ENCODE measurements around the gene PAX6.

The PAX6 gene

DNA sequence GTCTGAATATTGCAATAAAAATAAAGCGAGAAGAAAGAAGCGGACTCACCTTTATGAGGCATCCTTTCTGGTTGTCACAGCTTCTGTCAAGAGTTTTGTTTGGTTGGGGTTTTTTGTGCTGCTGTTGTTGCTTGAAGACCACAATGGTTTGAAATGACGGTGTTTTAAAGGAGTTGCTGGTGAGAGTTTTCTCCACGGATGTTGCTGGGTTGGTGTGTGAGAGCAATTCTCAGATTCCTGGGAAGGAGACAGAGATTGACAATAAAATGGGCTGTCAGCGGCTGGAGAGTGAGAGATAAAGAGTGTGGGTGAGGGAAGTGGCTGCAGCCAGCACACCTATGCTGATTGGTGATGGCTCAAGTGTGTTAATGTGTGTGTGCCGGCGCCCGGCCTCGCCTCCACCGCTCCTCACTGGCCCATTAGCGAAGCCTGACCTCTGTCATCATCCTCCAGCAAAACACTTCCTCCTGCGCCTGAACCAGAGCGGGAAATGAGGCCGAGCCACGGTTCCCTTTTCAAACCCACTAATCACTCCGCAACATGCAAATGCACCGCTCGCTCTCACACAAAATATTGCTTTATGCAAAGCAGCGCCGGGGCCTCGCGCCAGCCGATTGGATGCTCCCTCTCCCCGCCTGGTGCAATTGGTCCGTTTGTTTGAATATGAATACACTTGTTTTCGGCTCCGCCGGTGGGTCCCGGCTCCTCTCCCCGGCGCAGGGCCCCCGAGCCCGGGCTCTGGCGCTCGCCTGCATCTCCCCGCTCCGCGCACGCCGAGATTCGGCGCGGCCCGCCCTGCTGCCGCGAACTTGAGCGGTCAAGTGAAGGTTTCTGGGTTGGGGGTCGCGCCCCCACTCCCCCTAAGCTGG lies at the start of gene PAX6:
PAX6 (minus strand) TSS at position 544 of the 869 bp plus-strand sequence. CDS start 4,911 bp downstream, outside the sequence.
- no peak for DNase-seq (ENCODE audit: low read depth, low spot score)

DNA sequence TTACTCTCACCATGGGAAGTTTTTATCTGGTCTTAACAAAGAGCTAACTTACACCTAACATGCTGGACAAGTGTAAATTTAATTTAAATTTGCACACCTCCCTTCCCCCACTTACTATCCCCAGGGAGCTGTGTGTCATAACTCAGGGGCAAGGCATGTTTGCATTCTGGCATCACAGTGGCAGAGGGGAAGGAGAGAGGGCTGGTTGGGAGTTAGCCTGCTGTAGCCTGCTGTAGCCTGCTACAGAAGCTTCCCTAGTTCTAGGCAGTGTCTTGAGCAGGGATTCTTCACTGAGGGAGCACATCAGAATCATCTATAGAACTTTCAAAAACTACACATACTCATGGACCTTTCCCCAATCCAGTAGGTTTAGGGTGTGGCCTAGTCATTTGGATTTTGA lies 49.3 kb upstream of the PAX6 start:
- no peak for DNase-seq (ENCODE audit: low read depth, low spot score)

DNA sequence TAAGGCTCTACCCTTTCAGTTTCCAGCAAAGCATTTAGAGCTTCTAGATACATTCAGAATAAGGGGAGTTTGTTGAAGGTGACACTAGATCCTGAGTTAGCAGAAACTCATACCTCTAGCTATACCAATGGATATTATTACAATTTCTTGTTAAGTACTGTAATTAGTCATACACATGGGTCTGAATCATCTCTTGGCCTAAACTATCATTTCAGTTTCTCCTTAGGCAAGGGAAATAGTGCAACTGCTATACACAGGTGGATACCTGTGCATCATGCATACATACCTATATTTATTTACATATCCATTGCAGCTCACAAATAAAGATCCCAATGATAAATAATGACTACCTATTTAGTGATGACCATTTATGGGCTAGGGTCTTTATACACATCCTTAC lies 45.1 kb upstream of the PAX6 start:
- no peak for DNase-seq (ENCODE audit: low read depth, low spot score)

DNA sequence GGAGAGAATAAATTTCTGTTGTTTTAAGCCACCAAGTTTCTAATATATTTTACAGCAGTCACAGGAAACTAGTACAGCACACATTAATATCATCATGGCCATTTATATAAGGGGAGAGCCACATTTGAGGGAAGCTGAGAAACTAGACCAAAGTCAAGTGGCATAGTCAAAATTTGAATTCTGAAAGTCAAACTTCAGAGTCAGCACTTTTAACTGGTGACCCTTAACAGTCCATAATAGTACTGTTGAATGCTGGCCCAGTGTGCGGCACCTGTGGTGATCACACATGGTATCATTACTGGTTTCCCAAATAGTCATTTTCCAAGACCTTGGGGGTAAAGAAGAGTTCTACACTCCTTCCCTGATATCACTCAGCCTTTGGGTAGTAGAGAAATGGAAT lies 44.3 kb upstream of the PAX6 start:
- DNase-seq (ENCODE audit: low read depth, low spot score): no peak

DNA sequence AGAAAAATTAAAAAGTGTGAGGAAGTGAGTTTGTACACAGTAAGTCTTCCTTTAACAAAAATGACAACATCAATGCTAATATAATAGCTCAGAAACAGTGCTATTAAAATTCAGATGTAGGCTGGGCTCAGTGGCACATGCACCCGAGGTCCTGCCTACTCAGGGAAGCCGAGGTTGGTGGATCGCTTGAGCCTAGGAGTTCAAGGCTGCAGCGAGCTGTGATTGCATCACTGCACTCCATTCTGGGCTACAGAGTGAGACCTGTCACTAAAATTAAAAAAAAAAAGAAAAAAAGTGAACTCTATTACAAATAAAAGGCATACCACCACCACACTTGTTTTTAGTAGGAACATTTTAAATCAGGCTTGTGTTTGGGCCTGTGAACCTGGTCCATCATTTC lies 39.2 kb upstream of the PAX6 start:
- DNase-seq (ENCODE audit: low read depth, low spot score): no peak

DNA sequence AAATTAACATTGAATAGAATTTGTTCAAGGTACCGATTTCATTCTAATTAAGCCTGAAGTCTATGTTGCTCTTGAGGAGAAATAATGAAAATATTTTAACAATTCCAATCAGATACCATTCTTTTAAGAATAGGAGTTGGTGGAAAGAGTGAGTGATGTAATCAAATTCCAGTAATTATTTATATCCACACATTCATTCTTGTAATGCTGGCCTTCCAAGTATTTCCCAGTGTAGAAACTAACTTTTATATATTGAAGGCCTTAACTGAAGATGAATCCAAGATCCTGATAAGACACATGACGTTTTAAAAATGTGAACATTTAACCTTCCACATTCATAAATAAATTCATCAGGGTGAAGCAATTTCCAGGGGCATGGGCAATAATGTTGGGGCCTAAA lies 36.6 kb upstream of the PAX6 start:
- DNase-seq (ENCODE audit: low read depth, low spot score): no peak

DNA sequence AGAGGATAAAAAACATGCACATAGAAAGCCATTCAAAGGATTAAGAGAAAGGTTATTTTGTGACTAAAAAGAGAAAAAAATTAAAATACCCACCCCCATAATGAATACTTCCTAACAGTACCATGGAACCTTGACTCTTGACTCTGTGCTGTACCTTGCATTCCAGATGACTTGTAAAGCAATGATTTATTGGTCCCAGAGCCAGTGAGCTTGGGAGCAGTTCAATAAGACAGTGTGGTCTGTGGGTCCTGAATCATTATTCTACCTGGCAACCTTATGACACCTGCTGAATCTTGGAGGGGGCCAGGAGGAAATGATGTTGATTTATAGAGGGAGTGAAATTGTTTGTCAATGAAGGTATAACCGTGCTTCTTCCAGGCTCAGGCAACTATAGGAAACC lies 34.2 kb upstream of the PAX6 start:
- no peak for DNase-seq (ENCODE audit: low read depth, low spot score)

DNA sequence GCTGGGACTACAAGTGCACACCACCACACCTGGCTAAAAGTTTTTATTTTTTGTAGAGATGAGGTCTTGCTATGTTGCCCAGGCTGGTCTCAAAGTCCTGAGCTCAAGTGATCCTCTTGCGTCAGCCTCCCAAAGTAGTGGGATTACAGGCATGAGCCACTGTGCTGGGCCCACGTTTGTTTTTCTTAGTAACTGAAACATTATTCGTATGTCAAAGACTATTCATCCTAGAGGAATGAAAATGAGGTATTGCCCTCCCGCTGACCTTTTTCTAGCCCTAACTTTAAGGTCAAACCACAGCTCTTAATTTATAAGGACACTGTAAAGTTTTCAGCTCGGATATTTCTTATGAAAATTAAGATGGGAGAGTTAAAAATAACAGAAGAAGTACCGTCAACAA lies 33.2 kb upstream of the PAX6 start:
- no peak for DNase-seq (ENCODE audit: low read depth, low spot score)

DNA sequence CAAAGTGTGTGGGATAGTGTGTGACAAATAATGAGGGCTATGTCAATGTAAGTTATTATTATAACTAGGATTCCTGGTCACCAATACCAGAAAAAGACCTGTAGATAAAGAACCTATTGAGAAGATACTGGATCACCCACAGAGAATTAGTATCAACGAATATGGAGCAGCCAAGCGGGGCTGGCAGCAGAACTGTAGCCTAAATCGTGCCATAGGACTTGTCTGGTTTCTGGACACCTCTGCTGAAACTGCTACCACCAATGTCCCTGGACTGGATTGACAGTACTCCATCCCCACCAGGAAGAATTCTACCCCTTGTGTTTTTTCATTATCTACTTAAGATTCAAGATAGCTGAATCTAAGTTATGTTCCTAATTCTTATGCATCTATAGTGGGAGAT lies 30.3 kb upstream of the PAX6 start:
- no peak for DNase-seq (ENCODE audit: low read depth, low spot score)

DNA sequence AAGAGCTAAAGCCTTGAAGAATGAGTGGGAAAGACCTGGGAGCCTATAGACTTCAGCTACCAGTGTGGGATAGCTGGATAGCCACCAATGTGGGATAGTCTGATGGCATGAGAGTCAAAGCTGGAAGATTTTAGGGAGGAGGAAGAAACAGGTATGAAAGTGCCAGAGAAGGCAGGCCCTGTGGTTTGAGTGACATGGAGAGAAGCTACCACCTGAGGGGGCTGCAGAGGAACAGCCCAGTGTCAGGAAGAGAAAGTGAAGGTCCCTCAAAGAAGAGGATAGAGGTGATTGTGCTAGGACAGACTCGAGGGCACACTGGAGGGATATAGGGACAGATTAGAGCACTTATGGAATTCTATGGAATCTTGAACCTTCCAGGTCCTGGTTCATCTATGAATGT lies 23.1 kb upstream of the PAX6 start:
- DNase-seq (ENCODE audit: low read depth, low spot score): no peak

DNA sequence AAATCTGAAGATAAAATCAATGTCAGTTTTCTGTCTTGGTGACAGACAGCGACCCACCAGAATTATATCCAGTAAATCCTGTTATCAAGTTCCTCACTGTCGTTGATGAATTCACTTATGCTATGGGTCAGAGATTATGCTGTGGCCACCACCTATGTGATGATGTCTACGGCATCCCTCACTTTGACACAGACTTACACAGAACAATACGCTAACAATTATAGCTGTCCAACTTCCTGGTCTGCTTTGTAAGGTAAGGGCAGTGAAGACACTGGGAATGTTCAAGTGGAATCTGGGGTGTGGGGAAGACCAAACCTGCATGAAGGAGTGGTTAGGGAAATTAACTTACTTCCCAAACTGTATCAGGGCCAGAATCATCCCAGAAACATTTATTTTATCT lies 19.3 kb upstream of the PAX6 start:
- DNase-seq (ENCODE audit: low read depth, low spot score): no peak

DNA sequence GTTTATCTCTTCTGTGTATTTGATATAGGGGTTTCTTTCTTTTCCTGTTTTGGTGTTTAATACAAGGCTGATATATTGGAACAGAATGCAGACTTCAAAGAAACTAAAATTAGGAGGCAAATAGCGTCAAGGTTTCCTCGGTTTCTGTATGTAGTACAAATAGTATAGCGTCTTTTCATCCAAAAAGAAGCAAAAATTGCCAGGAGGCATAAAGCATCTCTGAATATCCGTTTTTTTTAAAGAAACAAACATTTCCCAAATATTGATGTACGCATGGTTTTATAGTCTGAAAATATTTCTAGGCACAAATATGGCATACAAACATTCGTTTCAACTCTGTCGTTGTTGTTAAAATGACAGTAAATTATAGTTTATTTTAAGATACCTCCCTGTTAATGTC lies 17.1 kb upstream of the PAX6 start:
- DNase-seq (ENCODE audit: low read depth, low spot score): no peak

DNA sequence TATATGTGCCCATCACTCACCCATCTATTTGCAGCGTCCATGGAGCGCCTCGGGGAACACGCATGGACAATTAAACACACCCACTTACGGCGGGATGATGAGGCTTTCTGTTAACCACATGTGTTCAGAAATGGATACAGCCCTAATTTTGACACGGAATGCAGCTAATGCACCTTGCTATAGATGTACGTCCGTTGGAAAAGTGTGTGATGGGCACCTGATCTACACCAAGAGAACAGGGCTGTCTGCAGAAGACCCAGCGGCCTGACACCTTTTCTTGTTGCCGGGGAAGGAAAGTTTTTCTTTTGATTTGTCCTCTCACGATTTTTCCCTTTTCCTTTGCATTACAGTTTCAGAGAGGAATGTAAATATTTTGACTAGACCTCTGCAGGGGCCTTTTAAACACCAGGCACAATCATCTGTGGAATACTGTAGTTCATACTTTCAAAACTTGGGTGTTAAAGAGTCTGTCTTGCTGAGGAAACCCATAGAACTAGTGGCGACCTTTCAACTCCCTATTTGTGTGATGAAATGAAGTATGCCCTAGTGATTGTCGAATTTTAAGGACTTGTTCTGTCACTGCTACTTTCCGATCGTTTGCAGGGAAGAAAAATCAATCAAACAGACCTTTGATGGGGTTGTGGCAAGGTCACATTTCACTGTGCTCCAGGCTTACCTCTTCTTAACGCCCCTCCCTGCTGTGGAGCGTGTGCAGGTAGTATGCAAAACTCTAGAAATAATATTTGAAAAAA lies 16.5 kb upstream of the PAX6 start:
- no peak for DNase-seq (ENCODE audit: low read depth, low spot score)

DNA sequence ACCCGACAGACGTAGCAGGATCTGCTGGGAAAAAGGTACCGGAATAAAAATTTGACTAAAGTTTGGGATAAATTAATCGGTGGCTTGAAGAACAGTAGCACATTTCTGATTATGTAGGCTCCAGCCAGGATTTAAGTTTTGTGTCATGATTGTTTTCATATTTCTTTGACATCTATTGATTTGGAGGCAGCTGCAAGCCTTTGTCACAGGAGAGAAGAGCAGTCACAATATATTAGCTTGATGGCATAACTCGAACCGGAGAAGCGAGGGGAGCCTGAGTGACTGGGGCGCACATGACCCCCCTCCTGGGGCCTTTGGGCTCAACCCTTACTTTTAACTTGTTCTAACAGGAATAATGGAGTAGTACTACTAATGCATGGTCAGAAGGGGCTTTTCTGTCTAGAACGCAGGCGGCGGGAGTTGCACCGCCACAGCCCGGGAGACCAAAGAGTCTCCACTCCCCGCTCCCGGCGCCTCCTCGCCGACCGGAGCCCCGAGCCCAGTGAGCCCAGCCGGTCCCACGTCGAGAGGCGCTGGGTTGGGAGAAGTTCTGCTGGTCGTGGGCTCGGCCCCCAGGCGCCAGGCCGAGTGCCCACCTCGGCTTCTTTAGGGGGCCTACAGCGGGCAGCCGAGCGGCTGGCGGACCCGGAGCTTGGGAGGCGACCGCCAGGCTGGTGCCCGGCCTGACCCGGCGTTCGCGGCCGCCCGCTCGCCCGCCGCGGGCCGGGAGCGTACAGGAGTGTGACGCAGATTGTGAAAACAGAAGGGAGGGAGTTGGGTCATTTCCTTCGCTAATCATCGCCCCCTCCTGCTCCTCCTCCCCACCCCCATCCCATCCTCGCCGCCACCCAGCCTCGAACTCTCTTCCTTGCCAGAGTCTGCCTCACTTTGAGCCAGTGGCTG lies 15.7 kb upstream of the PAX6 start:
- DNase-seq (ENCODE audit: low read depth, low spot score): no peak

DNA sequence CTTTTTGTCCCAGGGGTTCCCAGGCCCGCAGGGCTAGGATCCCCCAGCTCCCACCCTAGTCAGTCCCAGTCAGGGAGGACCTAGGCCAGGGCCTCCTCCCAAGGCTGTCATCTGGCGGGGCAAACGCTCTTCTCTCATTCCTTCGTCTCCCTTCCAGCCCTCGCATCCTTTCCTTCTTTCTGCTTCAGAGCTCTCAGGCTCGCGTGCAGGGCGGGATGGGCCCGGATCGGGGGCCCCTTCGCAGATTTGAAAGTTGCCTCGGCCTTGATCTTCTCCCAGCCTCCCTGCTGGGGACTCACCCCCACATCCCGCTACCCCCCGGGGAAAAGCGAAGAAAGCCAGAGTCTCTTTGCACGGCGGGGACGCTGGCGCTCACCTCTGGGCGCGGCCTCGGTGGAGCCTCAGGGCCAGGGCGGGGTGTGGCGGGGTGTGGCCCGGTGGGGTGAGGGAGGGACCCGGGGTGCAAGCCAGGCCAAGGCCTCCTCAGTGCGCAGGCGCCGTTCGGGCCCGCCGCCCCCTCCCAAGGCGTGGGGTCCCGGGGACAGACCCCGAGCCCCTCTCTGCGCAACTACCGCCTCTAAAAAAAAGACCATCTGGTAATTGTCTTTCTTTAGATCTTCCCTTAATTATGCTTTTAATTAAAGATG lies 14.8 kb upstream of the PAX6 start:
- DNase-seq (ENCODE audit: low read depth, low spot score): no peak

DNA sequence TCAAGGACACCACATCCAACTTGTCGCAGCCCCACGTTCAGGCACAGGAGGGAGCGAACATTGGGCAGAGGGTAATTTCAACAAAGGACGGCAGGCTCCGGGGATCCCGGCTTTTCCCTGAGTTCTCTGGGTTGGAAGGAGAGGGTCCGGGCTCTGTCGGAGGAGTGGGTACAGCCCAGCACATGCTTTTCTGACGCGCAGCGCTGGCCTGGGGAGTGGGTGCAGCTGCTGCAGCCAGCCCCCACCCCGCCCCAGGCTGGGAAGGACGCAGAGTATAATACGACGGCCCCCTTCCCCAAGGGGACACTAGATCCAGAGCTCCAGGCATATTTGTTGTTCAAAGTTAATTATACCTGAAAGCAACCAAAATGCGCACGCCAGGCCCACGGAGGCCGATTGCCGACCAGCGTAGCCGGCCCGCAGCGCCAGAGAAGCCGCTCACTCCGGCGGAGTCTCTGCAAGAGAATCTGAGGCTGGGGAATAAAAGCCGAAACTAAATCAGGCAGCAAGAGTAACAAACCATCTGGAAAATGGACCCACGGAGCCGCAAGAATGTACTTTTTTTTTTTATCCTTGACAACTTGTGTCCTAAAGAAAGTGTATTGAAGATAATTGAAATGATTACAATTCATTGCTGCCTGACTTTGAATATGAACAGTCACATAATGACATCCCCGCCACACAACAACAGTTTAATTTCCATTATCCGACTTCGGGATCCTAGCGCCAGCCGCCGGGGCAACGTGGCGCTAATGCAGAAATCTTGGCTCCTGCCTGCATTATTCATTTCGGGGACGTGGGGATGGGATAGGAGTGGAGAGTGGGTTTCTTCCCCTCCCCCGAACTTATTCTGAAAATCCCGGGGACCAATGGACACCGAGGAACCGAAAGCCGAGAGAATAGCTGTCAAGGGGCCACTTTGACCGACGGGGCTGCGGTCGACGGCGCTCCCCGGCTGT lies 14.0 kb upstream of the PAX6 start:
- DNase-seq (ENCODE audit: low read depth, low spot score): no peak

DNA sequence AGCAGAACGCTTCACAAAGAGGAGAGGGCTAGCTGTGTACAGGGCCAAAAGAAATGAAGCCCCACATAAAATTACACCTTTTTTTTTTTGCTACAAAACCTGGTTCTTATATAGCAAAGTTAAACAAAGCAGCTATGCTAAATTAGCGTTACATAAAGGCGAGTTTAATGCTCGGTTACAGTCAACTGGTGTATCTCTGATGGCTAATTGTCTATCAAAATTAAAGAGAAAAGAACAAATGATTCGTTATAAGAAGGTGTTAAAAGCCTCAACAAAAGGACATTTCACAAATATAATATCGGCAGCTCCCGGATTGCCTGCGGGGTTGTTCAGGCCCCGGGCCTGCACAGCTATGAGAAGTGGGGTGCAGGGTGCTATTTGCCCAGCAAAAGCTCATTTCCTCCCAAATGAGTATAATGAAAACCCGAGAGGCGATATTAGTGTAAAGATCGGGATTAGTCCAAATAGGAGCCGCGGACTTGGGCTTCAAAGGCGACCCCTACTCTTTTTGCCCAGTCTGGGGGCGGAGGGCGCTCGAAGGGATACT lies 13.3 kb upstream of the PAX6 start:
- no peak for DNase-seq (ENCODE audit: low read depth, low spot score)

DNA sequence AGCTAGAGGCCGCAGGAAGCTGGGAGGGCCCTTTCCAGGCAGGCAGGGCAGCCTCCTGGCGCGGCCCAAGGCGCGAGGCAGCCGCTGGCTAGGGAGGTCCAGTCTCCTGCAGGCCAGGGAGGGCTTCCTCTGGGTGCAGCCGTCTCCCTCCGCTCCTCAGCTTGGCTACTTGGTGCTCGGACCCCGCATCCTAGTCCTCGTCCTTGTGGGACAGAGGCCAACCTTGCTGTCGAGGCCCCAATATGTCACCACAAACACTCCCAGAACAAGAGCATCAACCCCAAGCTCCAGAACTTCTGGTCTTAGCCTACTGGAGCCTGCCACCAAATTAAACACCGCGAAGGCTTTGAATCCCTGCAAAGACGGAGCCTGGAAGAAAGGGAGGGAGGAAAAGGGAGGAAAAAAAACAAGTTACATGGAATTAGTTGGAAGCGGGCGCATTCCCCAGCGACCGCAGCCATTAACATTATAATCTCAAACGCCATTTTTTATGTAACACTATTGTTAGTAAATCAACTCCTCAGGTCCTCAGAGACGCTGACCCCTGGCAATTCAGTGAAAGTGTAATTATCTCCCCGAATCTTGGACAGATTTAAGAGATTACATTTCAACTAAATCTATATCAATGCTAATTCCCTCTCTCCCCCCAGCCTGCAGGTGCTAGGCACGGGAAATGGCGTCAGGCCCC lies 12.7 kb upstream of the PAX6 start:
- no peak for DNase-seq (ENCODE audit: low read depth, low spot score)

DNA sequence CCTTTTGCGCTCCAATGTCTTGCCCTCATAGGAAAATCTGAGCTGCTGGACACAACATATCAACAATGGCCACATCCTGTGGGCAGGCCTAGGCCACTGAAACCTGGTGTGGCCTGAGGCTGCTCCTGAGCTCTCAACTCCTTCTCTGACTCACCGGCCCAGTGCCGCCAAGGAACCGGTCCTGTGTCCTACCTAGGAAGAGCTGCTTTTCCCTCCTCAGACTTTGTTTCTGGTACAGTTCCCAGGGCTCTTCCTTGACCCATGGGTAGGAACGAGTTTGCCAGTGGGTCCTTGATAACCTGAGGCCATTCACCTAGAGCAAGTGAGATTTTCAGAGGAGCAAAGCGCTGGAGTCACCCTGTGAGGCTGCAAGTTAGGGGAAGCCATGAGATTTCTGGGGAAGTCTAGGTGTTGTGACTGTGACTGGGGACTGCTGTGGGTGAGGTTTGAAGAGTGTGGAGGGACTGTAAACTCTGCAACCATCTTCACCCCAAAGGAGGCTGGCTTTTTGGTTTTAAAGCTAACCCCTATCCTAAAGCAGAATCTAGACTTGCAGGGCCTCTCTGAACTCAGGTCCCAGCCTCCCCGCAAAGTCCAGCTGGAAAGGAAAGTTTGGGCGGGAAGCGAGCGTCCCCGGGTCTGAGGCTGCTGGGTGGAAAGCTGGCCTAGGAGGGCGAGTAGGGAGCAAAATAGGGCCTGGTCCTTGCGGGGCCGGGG lies 12.0 kb upstream of the PAX6 start:
- no peak for DNase-seq (ENCODE audit: low read depth, low spot score)
